Hepatocyte (in vitro differentiated cells): ENCODE results near the gene WDR33. TPM values are rescaled to one million over a fixed set of nuclear protein-coding genes. Genes with fewer than 3 reads are reported as not detected.

Experiments used
- DNase-seq: peaks from one replicate; pipeline ENCODE4 v3.0.0-alpha.2; 2016; ENCODE audit warnings: low spot score
- H2AFZ ChIP-seq: fragments of 200-600 bp; sonication (generic); 2 replicates; pipeline ENCODE4 v1.6.0; 2016; ENCODE audit warnings: antibody characterized with exemption, mild to moderate bottlenecking
- H3K27ac ChIP-seq: fragments of 200-600 bp; sonication (generic); 2 replicates; pipeline ENCODE4 v1.5.1; 2016; ENCODE audit warnings: mild to moderate bottlenecking
- H3K27me3 ChIP-seq: fragments of 200-600 bp; sonication (generic); 2 replicates; pipeline ENCODE4 v1.6.1; 2016
- H3K36me3 ChIP-seq: fragments of 200-600 bp; sonication (generic); replicated peaks from 2 replicates; pipeline ENCODE4 v1.5.1; 2016; ENCODE audit warnings: low read depth; ENCODE audit not compliant: insufficient read depth
- H3K4me1 ChIP-seq: fragments of 200-600 bp; sonication (generic); 2 replicates; pipeline ENCODE4 v1.5.1; 2016; ENCODE audit warnings: mild to moderate bottlenecking, moderate library complexity; ENCODE audit not compliant: insufficient read depth
- H3K4me2 ChIP-seq: fragments of 200-600 bp; sonication (generic); 2 replicates; pipeline ENCODE4 v1.6.0; 2016
- H3K4me3 ChIP-seq: fragments of 200-600 bp; sonication (generic); 2 replicates; pipeline ENCODE4 v1.5.1; 2016; ENCODE audit warnings: mild to moderate bottlenecking
- H3K79me2 ChIP-seq: fragments of 200-600 bp; sonication (generic); 2 replicates; pipeline ENCODE4 v1.6.0; 2017; ENCODE audit warnings: mild to moderate bottlenecking
- H3K9me2 ChIP-seq: fragments of 200-600 bp; sonication (generic); replicated peaks from 2 replicates; pipeline ENCODE4 v1.6.0; 2017; ENCODE audit warnings: mild to moderate bottlenecking; ENCODE audit not compliant: insufficient read depth
- H3K9me3 ChIP-seq: fragments of 200-600 bp; sonication (generic); 2 replicates; pipeline ENCODE4 v1.5.1; 2016; ENCODE audit warnings: low read depth, mild to moderate bottlenecking
- H4K20me1 ChIP-seq: fragments of 200-600 bp; sonication (generic); 2 replicates; pipeline ENCODE4 v1.6.0; 2016; ENCODE audit warnings: mild to moderate bottlenecking; ENCODE audit not compliant: insufficient read depth, poor library complexity, severe bottlenecking
- CTCF ChIP-seq: fragments of 200-600 bp; sonication (generic); IDR thresholded peaks from 2 replicates; pipeline ENCODE4 v1.5.1; 2016; ENCODE audit warnings: antibody characterized with exemption, mild to moderate bottlenecking; ENCODE audit not compliant: poor library complexity
- EZH2 ChIP-seq: fragments of 200-600 bp; sonication (generic); IDR thresholded peaks from 2 replicates; pipeline ENCODE4 v1.6.1; 2016; ENCODE audit warnings: antibody characterized with exemption, mild to moderate bottlenecking, borderline replicate concordance
- EZH2phosphoT487 ChIP-seq: fragments of 200-600 bp; sonication (generic); IDR thresholded peaks from one replicate; pipeline ENCODE4 v1.6.1; 2018; ENCODE audit warnings: antibody characterized with exemption, mild to moderate bottlenecking, low read depth, moderate library complexity; ENCODE audit not compliant: unreplicated experiment, severe bottlenecking
- WGBS: methylation state at CpG from one replicate; pipeline ENCODE4 v1.1.6; 2016; ENCODE audit warnings: low lambda C conversion rate; ENCODE audit errors: missing lambda C conversion rate; 5-methylcytosine and 5-hydroxymethylcytosine counted together
- polyA plus RNA-seq: library from polyadenylated mRNA; unstranded; fragments of >200 nt; fragmentation: Nextera tagmentation; extraction: Ambion mirVana; gene quantifications from 2 replicates; pipeline ENCODE4 v1.2.1, GENCODE V29; 2016
- total RNA-seq: library from RNA; depleted of rRNA; stranded (reverse); fragments of >200 nt; gene quantifications from 2 replicates; pipeline ENCODE4 v1.2.3, GENCODE V29; 2014

Gene WDR33
- total and polyA plus RNA-seq, 2 experiments from 2014 or later = 43.3 to 47.5 TPM

- Histone ChIP-seq H3K4me1 (no peaks in the 10 kb centered on the region), H3K9me3 (no peaks in the 10 kb centered on the region), H3K9me2 (no peaks in the 10 kb centered on the region), H4K20me1 (no peaks in the 10 kb centered on the region), H3K36me3 (no peaks in the 10 kb centered on the region), H3K27me3 (no peaks in the 10 kb centered on the region), H2AFZ (no peak overlapping the region), H3K27ac (no peak overlapping the region), H3K4me3 (no peak overlapping the region), H3K4me2 (no peak overlapping the region), H3K79me2 (no peaks in the 10 kb centered on the region)
- WGBS = 97% methylated on average over 3 of the region's 3 CpGs
- no peak for DNase-seq
- TF ChIP-seq EZH2phosphoT487 = no peak
- no peak for TF ChIP-seq CTCF
- no peak for TF ChIP-seq EZH2
Observed at GRCh38 chr2:127722807-127723206, 88.2 kb downstream of the WDR33 start.

DNA sequence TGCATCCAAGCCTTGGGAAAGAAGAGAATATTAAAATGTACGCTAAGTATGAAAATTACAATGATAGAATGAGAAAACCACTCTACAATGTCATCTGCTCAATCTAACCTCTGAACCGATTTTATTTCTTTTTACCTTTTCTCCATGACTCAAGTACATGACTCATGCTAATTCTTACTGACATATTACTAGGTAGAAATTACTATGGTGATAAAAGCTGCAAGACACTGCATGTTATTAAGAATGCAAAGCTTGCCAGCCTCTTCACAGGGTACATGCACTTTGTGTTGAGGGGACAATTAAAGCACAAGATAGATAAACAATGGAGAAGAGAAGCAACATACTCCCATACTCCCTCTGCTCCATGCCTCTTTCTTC is 89.0 kb downstream of the WDR33 start:
- H3K4me2 ChIP-seq = no peak overlapping the region
- no peaks in the 10 kb centered on the region for H3K27me3 ChIP-seq
- H3K27ac ChIP-seq = no peak overlapping the region
- no peaks in the 10 kb centered on the region for H4K20me1 ChIP-seq
- no peak overlapping the region for H2AFZ ChIP-seq
- no peaks in the 10 kb centered on the region for H3K36me3 ChIP-seq
- no peak for DNase-seq
- no peaks in the 10 kb centered on the region for H3K79me2 ChIP-seq
- H3K4me3 ChIP-seq = no peak overlapping the region
- H3K4me1 ChIP-seq = no peaks in the 10 kb centered on the region
- 96% methylated on average over 2 of the region's 2 CpGs for WGBS
- TF ChIP-seq EZH2phosphoT487 (no peak), CTCF (no peak), EZH2 (no peak)
- no peaks in the 10 kb centered on the region for H3K9me2 ChIP-seq
- H3K9me3 ChIP-seq = no peaks in the 10 kb centered on the region

DNA sequence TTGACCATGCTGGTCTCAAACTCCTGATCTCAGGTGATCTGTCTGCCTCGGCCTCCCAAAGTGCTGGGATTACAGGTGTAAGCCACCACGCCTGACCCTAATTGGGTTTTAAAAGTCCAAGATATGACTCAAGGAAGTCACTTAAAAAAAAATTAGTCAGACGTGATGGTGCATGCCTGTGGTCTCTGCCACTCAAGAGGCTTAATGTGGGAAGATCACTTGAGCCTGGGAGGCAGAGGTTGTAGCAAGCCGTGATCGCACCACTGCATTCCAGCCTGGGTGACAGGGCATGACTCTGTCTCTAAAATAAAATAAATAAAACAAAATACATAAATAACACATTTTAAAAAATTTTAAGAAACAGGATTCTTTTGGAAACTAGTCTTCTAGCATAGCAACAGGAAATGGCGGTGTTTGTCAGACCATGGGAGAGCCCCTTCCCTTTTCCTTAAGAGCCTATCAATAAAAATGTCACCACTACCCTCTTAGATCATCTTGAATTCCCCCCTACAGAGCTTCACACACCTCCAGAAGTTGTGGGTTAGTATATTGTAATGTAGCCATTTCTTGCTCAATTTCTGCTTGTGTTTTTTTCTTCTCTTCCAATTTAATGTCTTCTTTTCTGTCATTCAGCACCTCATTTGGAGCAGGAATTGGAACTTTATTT is 89.5 kb downstream of the WDR33 start:
- no peak overlapping the region for H3K27ac ChIP-seq
- no peaks in the 10 kb centered on the region for H3K4me1 ChIP-seq
- no peak overlapping the region for H3K4me2 ChIP-seq
- WGBS = 95% methylated on average over 6 of the region's 6 CpGs
- no peak for TF ChIP-seq EZH2phosphoT487
- no peak for TF ChIP-seq EZH2
- TF ChIP-seq CTCF = no peak
- no peaks in the 10 kb centered on the region for H3K9me2 ChIP-seq
- H2AFZ ChIP-seq = no peak overlapping the region
- no peak overlapping the region for H3K4me3 ChIP-seq
- H4K20me1 ChIP-seq = no peaks in the 10 kb centered on the region
- no peak for DNase-seq
- no peaks in the 10 kb centered on the region for H3K9me3 ChIP-seq
- H3K36me3 ChIP-seq = no peaks in the 10 kb centered on the region
- H3K79me2 ChIP-seq = no peaks in the 10 kb centered on the region
- no peaks in the 10 kb centered on the region for H3K27me3 ChIP-seq
